Fibroblast of lung (primary cell): ENCODE measurements around the gene SEPTIN5.

Experiments used
- CTCF ChIP-seq, 2 donors: IDR thresholded peaks in 1 of 2; conservative IDR thresholded peaks in 1 of 2; 1 replicate in 1 of 2; 2 replicates in 1 of 2; pipeline ENCODE4 v1.5.1; 2011 to 2012; ENCODE audit warnings: low read length in 2 of 2, control low read depth in 1 of 2, inconsistent platforms in 1 of 2, low read depth in 1 of 2, mild to moderate bottlenecking in 1 of 2
- EZH2 ChIP-seq: IDR thresholded peaks from 2 replicates; pipeline ENCODE4 v1.5.1; 2012; ENCODE audit warnings: low read length, control low read depth, mild to moderate bottlenecking; ENCODE audit errors: missing control alignments

GRCh38 chr22:19765477-19766239 is 51.4 kb downstream of the SEPTIN5 start:
- TF ChIP-seq CTCF (conservative IDR thresholded peaks at IDR 0.05 in 1 of 2, IDR thresholded peaks at IDR 0.05 in 1 of 2; ENCODE audit: low read depth in 1 of 2, low read length in 2 of 2): no peak
- peak; percentile 78 for TF ChIP-seq EZH2
